T1000 (cell line): ENCODE measurements around the gene PRKAR2B.
"Not testable (repeated sequence)": the region's sequence is repeated elsewhere in the genome, so short reads cannot be mapped to it uniquely, and the experiment has no call there.

Experiments used
- DNase-seq: peaks from one replicate; lab custom pipeline; 2025; ENCODE audit warnings: mixed read lengths; lab: John Stamatoyannopoulos, UW

PRKAR2B gene

DNA sequence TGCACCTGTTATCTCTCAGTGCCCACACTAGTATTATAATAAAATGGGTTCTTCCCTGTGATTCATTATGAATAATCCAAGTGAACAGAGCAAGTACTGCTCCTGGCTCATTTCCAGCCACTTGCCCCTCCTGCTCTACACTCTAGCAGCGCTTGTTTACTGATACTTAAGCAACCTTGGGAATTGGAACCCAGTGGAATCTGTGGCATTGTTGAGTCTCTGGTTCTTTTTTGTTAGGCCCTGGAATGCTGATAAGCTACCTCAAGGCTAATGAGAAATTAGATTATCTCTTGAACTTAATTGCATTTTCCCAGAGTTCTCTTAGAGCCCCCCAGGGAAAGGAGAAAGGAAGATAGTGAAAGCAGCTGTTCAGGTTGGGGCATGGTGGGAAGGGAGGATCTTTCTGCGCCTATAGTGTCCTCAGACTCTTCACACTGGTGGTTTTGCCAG is 34.0 kb downstream of the PRKAR2B start:
- DNase-seq: no peak

DNA sequence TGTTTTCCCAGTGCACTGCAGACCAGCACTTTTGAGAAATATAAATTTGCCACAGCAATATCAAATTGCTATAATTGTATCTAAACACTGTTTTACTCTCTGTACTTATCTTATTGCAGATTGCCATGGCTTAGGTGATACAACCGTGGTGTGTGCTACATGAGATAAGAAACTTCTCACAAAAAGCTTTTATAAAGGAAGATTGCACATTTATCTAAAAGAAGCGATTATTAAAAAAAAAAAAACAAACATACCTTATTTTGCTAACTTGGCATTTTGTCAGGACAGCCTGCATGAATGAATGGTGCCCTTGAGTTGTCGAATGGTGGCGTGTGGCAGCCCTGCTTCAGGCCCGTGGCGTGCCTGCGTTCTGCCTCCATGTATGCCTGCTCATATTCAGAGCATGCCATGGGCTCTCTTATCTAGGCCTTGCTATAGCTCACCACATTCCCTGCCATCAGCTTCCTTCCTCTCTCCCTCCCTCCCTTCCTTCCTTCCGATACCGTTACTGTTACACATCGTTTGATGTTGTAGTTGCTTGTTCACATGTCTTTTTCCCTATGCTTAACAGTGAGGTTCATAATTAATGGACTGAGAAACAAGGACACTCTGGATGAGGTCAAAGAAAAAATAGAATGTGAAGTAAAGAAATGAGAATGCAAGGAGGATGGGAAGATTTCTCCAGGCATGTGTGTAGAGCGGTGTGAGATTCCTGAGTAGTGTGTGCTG is 34.9 kb downstream of the PRKAR2B start:
- DNase-seq: no peak

DNA sequence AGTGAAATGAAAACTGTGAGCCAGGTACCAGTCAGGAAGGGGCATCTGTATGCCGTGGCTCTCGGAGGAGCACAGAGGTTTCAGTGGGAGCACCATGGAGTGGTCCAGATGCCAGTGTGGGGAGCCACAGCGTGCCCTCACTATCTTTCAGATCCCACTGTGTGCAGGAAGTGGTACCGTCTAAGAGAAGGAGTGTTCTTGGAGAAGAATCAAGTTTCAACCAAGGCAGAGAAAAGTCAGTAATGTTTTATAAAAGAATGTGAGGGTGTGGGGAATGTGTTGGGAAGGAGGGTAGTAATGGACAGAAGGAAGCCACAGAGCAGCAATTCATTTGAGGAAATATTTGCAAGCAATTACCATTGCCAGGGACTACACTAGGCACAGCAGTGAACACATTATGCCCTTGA is 35.6 kb downstream of the PRKAR2B start:
- DNase-seq: no peak

DNA sequence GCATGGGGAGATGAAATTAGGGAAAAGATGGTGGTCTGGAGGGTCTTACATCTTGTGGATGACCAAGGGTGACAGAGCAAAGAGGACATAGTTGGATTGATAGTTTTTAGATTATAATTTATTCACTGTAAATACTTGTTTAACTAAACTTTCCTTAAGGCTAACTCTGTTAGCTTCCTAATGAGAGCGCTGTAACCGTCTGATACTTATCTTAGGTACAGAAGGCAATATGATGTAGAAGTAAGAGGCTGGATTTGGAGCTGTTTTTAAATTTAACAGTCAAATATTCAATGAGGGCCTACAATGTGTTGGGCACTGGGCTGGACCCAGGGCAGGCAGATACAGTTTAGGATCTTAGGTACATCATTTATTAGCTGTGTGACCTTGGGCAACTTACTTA is 36.0 kb downstream of the PRKAR2B start:
- no peak for DNase-seq

DNA sequence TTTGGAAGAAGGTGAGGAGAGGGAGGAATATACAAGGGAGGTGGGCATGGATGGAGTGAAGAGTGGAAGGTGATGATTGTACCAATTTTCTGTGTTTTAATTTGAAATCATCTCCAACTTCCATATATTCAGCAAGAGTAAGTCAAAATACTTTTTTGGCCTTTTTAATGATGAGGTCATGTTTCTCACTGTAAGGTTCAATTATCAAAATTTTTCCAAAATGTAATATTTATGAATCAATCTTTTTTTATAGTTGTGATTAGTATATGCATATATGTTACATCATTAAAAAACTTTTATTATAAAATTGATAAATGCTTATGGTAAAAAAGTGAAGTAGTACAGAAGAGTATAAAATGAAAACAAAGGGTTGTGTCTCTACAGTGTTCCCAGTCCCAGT is 40.7 kb downstream of the PRKAR2B start:
- DNase-seq: no peak

DNA sequence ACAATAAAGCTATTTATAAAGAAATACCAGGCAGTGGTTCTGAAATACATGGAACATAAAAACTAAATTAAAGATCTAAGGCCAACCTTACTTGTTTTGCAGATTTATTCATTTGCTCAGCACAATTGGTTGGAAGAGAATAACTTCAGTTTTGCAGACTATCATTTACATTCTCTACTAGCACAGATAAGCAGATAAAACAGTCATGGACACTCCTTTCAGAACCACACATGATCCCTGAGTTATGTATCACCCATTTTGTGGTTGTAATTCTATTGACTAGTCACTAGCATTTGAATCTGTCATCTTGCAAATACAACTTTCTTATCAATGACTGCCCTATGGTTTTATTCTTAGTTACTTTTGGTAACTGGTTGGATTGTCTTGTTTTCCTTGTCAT is 45.1 kb downstream of the PRKAR2B start:
- DNase-seq: no peak

DNA sequence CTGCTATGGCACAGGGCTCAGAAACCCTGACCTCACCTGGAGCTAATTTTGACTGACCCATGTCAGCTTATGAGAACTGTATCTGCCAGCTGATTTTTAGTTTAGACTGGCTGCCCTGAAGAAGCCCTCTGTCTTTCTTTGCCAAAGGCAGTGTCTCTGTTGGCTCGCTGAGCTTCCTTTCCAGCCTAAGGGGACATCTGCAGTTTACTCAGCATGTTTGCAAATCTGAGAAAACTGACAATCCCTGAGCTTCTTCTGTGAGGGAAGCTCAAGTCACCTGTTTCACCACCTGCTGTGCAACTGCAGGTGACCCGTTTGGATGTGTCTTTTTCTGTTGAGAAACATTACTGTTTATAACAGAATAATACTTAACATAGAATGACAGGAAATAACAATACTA is 46.0 kb downstream of the PRKAR2B start:
- no peak for DNase-seq

DNA sequence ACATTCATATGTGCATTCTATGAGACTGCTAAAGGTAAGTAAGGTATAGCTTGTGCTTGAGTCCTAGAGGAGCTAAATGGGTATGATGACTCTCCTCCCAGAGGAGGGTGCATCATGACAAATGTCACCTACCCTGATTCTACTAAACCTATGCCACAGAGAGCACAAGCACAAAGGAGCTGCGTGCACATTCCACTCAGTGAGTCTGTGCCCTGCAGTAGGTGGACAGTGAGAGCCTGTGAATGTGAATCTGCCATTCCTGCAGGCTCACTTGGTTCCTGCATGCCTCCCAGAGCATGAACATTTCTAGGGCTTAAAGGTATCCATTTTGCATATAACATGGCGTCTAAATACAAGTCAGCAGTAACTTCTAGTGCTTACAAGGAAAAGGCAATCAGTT is 46.8 kb downstream of the PRKAR2B start:
- DNase-seq: no peak

DNA sequence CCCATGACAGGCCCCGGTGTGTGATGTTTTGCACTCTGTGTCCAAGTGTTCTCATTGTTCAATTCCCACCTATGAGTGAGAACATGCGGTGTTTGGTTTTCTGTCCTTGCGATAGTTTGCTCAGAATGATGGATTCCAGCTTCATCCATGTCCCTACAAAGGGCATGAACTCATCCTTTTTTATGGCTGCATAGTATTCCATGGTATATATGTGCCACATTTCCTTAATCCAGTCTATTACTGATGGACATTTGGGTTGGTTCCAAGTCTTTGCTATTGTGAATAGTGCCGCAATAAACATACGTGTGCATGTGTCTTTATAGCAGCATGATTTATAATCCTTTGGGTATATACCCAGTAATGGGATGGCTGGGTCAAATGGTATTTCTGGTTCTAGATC is 49.2 kb downstream of the PRKAR2B start:
- not testable (repeated sequence) for DNase-seq

DNA sequence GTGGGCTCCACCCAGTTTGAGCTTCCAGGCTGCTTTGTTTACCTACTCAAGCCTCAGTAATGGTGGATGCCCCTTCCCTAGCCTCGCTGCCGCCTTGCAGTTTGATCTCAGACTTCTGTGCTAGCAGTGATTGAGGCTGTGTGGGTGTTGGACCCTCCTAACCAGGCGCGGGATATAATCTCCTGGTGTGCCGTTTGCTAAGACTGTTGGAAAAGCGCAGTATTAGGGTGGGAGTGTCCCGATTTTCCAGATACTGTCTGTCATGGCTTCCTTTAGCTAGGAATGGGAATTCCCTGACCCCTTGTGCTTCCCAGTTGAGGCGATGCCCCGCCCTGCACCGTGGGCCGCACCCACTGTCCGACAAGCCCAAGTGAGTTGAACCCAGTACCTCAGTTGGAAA is 54.6 kb downstream of the PRKAR2B start:
- not testable (repeated sequence) for DNase-seq

DNA sequence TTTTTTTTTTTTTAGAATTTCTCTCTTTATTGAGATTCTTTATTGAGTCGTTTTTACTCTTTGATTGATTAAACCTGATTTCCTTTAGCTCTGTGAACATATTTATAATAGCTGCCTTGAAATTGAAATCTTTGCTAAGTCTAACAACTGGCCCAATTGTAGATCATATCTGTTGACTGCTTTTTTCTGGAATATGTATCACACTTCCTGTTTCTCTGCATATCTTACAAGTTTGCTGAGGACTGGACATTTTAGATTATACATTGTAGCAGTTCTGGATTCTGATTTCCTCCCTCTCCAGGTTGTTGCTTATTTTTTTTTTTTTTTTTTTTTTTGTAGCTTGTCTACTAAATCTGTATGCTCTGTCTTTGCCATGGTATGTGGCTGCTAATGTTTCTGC is 56.3 kb downstream of the PRKAR2B start:
- DNase-seq: no peak

DNA sequence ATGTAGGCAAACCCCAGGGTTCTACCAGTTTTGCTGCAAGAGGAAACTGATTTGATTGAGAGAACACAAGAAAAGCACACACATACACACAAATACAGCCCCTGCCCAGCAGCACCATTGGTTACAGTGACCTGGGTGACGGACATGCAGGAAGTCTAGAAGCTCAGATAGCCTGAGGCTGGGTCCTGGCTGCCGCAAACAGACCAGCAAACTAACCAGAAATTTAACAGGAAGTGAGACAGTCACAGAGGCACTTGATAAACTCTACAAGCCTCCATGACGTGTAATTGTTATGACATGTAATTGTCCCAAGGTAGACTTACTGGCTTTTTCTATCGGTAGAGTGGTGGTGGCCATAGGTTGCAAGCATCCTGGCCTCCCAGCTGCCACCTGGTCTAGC is 58.9 kb downstream of the PRKAR2B start:
- no peak for DNase-seq

DNA sequence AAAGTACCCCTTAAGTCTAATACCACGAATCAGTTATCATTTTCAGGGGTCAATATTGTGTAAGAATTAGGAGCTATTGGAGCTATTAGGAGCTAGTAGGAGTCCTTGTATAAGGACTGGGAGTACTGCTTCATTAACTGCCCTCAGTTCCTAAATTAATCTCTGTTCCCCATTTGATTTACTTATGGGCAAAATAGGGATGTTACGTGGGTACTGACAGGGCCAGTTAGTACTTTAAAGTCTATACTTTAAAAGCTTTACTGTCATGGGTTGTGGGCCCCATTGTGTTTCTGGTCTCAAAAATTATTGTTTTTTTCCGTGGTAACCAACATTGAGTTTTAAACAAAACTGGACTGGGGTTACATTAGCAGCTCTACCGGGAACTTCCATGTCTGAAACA is 60.3 kb downstream of the PRKAR2B start:
- no peak for DNase-seq

DNA sequence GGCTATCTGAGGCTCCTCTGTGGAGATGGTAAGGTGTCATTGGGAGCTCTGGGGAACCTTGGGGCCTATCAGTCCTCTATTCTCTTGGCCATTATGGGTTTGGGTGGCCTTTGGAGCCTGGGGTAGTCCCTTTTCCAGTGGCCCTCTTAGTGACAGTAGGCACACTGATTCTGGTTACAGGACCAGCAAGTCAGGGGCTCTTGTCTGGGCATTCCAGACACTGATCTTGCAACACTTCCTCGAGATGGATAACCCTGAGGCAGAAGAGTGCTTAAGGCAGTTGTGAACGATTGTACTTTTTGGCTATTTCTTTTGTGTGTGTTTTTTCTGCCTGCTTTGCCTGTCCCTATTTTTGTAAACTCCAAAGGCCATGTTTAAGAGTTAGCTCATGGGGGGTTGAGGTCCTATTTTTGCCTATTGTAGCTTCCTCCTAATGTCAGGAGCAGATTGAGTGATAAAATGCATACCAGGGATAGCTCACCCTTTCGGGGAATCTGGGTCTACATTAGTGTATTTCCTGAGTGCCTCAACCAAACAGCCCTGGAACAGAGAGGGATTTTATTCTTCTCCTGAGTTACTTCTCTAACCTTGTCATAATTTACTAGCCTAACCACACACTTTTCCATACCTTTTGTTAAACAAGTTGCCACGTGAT is 61.2 kb downstream of the PRKAR2B start:
- no peak for DNase-seq

DNA sequence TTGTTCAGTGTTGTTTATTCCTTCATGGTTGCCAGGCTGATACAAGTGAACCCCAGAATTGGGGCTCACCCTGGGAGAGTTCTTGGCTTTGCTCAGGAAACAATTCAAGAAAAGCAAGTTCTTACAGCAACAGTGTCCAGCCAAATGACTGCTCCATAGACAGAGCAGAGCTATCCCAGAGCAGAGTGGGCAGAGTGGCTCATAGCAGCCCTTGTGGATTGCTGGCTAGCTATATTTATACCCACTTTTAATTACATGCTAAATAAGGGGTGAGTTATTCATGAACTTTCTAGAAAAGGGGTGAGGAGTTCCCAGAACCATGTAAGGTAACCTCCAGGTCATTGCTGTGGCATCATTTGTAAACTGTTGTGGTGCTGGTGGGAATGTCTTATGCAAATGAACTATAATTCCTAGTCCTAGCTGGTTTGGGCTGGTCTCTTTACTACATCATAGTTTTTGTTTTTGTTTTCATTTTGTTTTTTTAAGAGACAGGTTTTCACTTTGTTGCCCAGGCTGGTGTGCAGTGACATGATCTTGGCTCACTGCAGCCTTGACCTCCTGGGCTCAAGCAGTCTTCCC is 64.4 kb downstream of the PRKAR2B start:
- no peak for DNase-seq

DNA sequence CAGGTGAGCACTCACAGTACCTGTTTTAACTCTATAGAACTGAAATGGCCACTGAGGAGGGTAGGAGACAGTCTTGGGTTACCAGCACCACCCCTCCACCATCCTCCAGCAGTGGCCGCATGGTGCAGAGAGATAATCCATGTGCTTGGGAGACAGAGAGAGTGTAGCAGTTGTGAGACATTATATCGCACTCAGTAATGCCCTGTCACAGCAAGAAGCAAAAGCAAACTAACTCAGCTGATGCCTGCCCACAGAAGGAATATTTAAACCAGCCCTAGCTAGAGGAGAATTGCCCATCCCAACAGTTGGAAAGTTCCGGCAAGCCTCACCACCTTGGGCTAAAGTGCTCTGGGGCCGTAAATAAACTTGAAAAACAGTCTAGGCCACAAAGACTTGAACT is 65.5 kb downstream of the PRKAR2B start:
- DNase-seq: no peak

DNA sequence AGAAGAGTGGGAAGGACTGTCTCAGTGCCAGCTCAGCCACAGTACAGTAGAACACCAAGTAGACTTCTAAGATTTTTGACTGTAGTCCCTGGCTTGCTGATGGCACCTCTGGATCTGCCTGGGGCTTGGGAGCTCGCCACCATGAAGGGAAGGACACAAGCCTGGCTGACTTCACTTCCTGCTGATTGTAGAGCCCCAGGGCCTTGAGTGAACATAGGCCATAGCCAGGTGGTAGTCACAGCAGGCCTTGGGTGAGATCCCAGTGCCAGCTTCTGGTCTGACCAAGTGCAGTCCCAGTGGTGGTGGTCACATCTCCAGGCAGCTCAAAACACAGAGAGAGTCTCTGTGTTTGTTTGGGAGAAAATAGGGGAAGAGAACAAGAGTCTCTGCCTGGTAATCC is 66.7 kb downstream of the PRKAR2B start:
- no peak for DNase-seq

DNA sequence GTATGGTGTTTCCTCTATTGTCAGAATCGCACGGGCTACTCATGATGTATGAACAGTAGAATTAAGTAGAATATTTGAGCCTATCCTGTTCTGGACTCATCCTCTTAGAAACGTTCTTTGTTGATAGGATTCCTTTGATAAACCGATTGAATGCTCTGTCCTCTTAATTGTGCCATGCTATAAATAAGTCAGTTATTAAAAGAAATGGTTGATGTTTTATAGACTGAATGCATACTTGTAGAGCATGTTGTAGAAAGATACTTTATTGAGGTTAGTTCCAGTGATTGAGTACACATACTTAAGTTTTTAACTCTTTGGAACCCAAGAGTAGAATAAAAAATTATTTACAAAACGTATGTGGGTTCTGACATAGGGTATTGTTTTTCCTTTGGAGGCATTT is 69.4 kb downstream of the PRKAR2B start:
- DNase-seq: no peak

DNA sequence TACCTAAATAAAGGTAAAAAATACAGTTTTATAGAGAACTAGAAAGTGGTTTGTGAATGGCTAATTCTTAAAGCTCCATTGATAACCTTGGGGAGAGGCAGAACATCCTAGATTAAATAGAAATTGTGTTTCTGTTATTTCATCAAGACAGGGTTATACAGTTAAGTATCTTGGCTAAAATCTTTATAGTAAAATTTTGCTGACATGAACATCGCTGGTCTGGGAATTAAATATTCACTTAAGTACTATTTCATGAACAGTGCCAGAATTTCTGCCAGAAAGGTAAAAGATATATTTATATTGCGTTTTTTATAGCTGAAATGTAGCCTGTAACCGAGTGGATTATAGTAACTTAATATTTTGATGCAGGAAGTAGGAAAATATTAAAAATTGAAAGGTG is 70.6 kb downstream of the PRKAR2B start:
- no peak for DNase-seq

DNA sequence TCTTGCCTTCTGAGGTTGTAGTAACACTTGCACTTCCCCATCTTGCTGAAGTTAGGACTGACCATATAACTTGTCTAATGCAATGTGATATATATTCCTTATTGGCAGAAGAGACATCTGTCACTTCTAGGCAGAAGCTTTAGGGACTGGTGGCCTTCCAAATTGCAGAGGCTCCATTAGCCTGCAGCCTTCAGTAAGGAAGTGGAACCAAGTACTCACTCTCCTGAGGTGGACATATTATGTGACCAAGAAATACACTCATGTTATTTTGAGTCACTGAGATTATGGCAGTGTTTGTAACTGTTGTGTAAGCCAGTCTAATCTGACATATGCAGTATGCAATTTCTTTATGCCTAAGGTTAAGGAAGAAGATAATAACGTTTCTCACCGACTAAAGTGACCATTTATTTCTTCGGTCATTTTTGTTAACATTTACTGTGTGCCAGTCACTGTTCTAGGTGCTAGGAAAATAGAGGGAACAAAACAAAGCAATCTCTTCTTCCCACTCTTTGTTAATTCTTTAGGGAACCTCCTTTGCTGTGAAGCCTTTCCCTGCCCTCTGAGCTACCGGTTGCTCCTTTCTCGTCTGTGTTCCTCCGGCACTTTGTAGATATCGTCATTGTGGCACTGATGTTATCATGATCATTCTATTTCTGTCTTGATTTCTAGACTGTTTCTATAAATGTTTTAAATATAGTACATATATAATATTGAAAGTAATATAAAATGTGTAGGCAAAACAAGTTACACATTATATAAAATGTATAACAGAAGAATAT is 71.4 kb downstream of the PRKAR2B start:
- DNase-seq: no peak

DNA sequence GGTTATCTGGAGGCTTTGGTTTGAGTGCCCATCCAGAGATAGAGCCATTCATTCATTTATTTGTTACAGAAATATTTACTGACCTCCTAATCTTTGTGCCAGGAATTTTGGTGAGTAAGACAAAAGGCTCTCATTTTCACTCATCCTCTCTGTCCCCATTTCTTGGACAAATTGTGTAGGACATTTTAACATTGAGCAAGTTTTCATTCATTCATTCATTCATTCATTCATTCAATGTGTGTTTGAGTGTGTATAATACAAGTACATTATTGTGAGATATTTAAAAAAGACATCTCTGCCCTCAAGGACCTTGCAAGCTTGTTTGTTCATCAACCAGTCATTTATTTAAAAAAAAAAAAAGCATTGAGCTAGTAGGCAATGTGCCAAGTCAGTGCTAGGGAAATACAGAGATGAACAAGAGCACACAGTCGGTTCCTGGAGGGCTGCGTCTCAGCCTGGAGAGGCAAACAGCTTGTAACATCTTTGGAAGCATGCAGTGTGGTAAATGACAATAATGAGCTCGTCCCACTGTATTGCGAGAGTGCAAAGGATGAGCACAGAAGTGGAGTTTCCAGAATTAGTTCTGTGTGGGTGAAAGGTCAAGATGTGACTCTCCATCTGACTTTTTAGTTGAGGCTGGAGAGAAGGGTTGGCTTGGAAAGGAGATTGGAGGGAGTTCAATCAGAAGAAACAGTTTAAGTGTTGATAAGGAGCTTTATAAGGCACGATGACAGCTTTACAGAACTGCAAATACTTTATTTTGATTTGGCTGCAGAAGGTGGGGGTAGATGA is 73.8 kb downstream of the PRKAR2B start:
- no peak for DNase-seq
